HFFc6 (cell line): ENCODE measurements around the gene SPP2. TPM values are rescaled to one million over a fixed set of nuclear protein-coding genes. Genes with fewer than 3 reads are reported as not detected.

ENCODE experiments used
- DNase-seq: peaks from one replicate; pipeline ENCODE4 v3.0.0-alpha.2; 2018
- H3K27ac Mint-ChIP-seq: 2 replicates; pipeline ENCODE4 v1.8.0; 2020; ENCODE audit warnings: mild to moderate bottlenecking, mixed read lengths
- H3K27me3 Mint-ChIP-seq: 2 replicates; pipeline ENCODE4 v1.8.0; 2021; ENCODE audit warnings: mild to moderate bottlenecking, moderate library complexity, mixed read lengths; ENCODE audit not compliant: insufficient read depth
- H3K36me3 Mint-ChIP-seq: 2 replicates; pipeline ENCODE4 v1.8.0; 2021; ENCODE audit warnings: low read depth, mixed read lengths
- H3K4me1 Mint-ChIP-seq: 2 replicates; pipeline ENCODE4 v1.8.0; 2020; ENCODE audit warnings: low read depth, mixed read lengths
- H3K4me3 Mint-ChIP-seq: 2 replicates; pipeline ENCODE4 v1.8.0; 2020; ENCODE audit warnings: mild to moderate bottlenecking, moderate library complexity, mixed read lengths
- H3K9me3 Mint-ChIP-seq: 2 replicates; pipeline ENCODE4 v1.8.0; 2020; ENCODE audit warnings: mild to moderate bottlenecking, mixed read lengths
- CTCF ChIP-seq: fragments of 200-600 bp; sonication (generic); IDR thresholded peaks from 2 replicates; pipeline ENCODE4 v1.5.0; 2021; ENCODE audit warnings: antibody characterized with exemption, mild to moderate bottlenecking
- total RNA-seq, 6 experiments: library from RNA; stranded (reverse); fragmentation: NEBNext Ultra II Directional; extraction: Animal tissue kit (Norgen Biotek cat#: 25700); gene quantifications; 2 replicates in 1 of 6; 3 replicates in 5 of 6; pipeline ENCODE4 v1.2.3, GENCODE V29; 2021

Gene SPP2
- total RNA-seq, 6 experiments from 2014 or later = not detected

GRCh38 chr2:234006501-234006900 is 44.0 kb upstream of the SPP2 start:
- Mint-ChIP-seq H3K4me1 (peaks cover 16% of the 10 kb centered on the region), H3K27me3 (peaks cover 6% of the 10 kb centered on the region), H3K36me3 (no peaks in the 10 kb centered on the region), H3K4me3 (no peak overlapping the region), H3K27ac (no peak overlapping the region), H3K9me3 (no peaks in the 10 kb centered on the region)
- TF ChIP-seq CTCF = no peak
- DNase-seq = no peak

- no peaks in the 10 kb centered on the region for H3K4me1 Mint-ChIP-seq
- no peak for TF ChIP-seq CTCF
- no peak overlapping the region for H3K27ac Mint-ChIP-seq
- no peaks in the 10 kb centered on the region for H3K36me3 Mint-ChIP-seq
- DNase-seq = no peak
- peaks cover 3% of the 10 kb centered on the region for H3K27me3 Mint-ChIP-seq
- no peak overlapping the region for H3K4me3 Mint-ChIP-seq
- no peaks in the 10 kb centered on the region for H3K9me3 Mint-ChIP-seq
Observed at GRCh38 chr2:234014427-234014826, 36.1 kb upstream of the SPP2 start.

- H3K36me3 Mint-ChIP-seq = no peaks in the 10 kb centered on the region
Observed at GRCh38 chr2:234015861-234016260, 34.6 kb upstream of the SPP2 start.

GRCh38 chr2:234019896-234020295 is 30.6 kb upstream of the SPP2 start:
- Mint-ChIP-seq H3K4me1 (no peaks in the 10 kb centered on the region), H3K27ac (no peak overlapping the region), H3K36me3 (peaks cover 9% of the 10 kb centered on the region; the same call in 1 of the 2 replicates), H3K9me3 (peaks cover 10% of the 10 kb centered on the region), H3K27me3 (peaks cover 1% of the 10 kb centered on the region; the same call in 1 of the 2 replicates), H3K4me3 (no peak overlapping the region)
- DNase-seq = no peak
- TF ChIP-seq CTCF = no peak

More at GRCh38 chr2:234015861-234016260, 34.6 kb upstream of the SPP2 start:
- DNase-seq = no peak
- no peaks in the 10 kb centered on the region for H3K4me1 Mint-ChIP-seq
- H3K27ac Mint-ChIP-seq = no peak overlapping the region
- TF ChIP-seq CTCF = no peak
- H3K4me3 Mint-ChIP-seq = no peak overlapping the region
- peaks cover 3% of the 10 kb centered on the region for H3K27me3 Mint-ChIP-seq
- no peaks in the 10 kb centered on the region for H3K9me3 Mint-ChIP-seq

- DNase-seq = no peak
- Mint-ChIP-seq H3K9me3 (peaks cover 10% of the 10 kb centered on the region), H3K27ac (no peak overlapping the region), H3K27me3 (peaks cover 1% of the 10 kb centered on the region; the same call in 1 of the 2 replicates), H3K4me3 (no peak overlapping the region), H3K4me1 (no peaks in the 10 kb centered on the region), H3K36me3 (peaks cover 9% of the 10 kb centered on the region; the same call in 1 of the 2 replicates)
- no peak for TF ChIP-seq CTCF
Observed at GRCh38 chr2:234020332-234020731, 30.2 kb upstream of the SPP2 start.

- TF ChIP-seq CTCF = no peak
Observed at GRCh38 chr2:234022424-234022823, 28.1 kb upstream of the SPP2 start.

More at GRCh38 chr2:234022424-234022823, 28.1 kb upstream of the SPP2 start:
- Mint-ChIP-seq H3K27me3 (peaks cover 4% of the 10 kb centered on the region; the same call in 1 of the 2 replicates), H3K4me1 (peaks cover 10% of the 10 kb centered on the region), H3K27ac (no peak overlapping the region), H3K9me3 (peaks cover 10% of the 10 kb centered on the region), H3K36me3 (peaks cover 9% of the 10 kb centered on the region; the same call in 1 of the 2 replicates), H3K4me3 (no peak overlapping the region)
- DNase-seq = no peak
